Measurements from ENCODE around the gene PRSS36.
A peak's percentile ranks its signal among the peaks of the same experiment; 100 is the strongest.

PRSS36 gene

GRCh38 chr16:31094424-31095120, 55.3 kb downstream of the PRSS36 start, which contains the start of gene VKORC1:
TSS of gene VKORC1 (minus strand) at chr16:31094797. CDS start at chr16:31094729, 68 bp downstream.
- peak; percentile 98 to 99 for DNase-seq

- no peak for DNase-seq
These were observed 55.8 kb downstream of the PRSS36 start for GRCh38 chr16:31094088-31094423.

- DNase-seq, result no peak
These were observed 56.6 kb downstream of the PRSS36 start for GRCh38 chr16:31093132-31093703.

GRCh38 chr16:31092330-31092729, 57.5 kb downstream of the PRSS36 start:
- no peak for DNase-seq

- no peak for DNase-seq
These were observed 59.3 kb downstream of the PRSS36 start for GRCh38 chr16:31090540-31090939.

GRCh38 chr16:31089199-31089598, 60.7 kb downstream of the PRSS36 start:
- no peak for DNase-seq

All from NCI-H1930 (cell line).